Measurements from ENCODE around the gene SEBOX.

GRCh38 chr17:28398280-28398981 lies 33.4 kb upstream of the SEBOX start:
- TF ChIP-seq CTCF (IDR thresholded peaks at IDR 0.05 in 4 of 5, conservative IDR thresholded peaks at IDR 0.05 in 1 of 5), result no peak
- TF ChIP-seq POLR2A (IDR thresholded peaks at IDR 0.05), result no peak

All from gastrocnemius medialis (tissue), 4 donors.